ENCODE measurements around the gene NRXN3.

The NRXN3 gene

DNA sequence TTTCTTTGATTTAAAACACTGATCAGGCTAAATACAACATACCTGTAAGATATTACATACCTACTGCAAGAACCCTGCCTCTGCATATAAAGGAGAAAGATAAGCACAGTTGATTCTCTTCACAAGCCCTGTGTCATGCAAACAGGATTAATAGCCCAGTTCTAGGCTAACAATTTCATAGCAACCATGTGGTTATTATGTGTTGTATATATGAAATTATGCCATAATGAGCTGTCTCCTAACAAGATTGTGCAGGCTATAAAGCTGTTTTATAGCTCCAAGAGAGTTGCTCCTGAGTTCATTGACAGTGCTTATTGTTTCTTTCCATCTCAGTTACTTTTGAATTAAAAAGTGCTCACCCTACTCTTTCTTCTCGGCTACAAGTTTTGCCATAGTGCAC, 1431.9 kb downstream of the NRXN3 start:
- Histone ChIP-seq H3K27me3 (ENCODE audit: control insufficient read depth in 5 of 5, insufficient read depth in 4 of 5, low read length in 5 of 5) (no peaks in the 10 kb centered on the region), H3K9me3 (ENCODE audit: control insufficient read depth in 5 of 5, low read length in 5 of 5) (no peaks in the 10 kb centered on the region), H3K9ac (ENCODE audit: low read length in 5 of 5) (no peak overlapping the region)

DNA sequence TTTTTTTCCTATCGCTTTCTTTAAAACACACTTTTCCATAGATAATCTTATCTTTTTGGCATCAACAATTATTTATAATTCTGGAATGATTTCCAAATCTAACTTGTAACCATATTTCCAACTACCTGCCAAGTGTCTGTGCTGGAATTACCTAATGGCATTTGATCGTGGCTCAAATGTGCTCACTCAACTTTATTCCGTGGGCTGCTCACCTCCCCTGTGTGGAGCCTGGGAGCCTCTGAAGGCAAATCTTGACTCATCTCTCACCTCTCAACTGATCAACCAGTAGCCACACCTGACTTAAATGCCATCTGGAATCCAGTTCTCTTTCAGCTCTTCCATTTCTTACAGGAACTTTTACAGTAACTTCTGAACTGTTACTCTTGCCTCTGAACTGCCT, 1432.6 kb downstream of the NRXN3 start:
- Histone ChIP-seq H3K4me3 (ENCODE audit: low read depth in 1 of 5, low read length in 5 of 5) (no peak overlapping the region), H3K9ac (ENCODE audit: low read length in 5 of 5) (no peak overlapping the region), H3K9me3 (ENCODE audit: control insufficient read depth in 5 of 5, low read length in 5 of 5) (no peaks in the 10 kb centered on the region), H3K36me3 (ENCODE audit: control insufficient read depth in 5 of 5, insufficient read depth in 5 of 5, low read length in 5 of 5) (no peaks in the 10 kb centered on the region), H3K4me1 (ENCODE audit: control insufficient read depth in 5 of 5, insufficient read depth in 5 of 5, low read length in 5 of 5) (peaks cover 0 to 15% (median 5%) of the 10 kb centered on the region in 5 donors), H3K27ac (ENCODE audit: low read depth, low read length) (no peak overlapping the region), H3K27me3 (ENCODE audit: control insufficient read depth in 5 of 5, insufficient read depth in 4 of 5, low read length in 5 of 5) (no peaks in the 10 kb centered on the region)

More for the DNA sequence above, 1431.9 kb downstream of the NRXN3 start:
- peaks cover 0 to 20% (median 5%) of the 10 kb centered on the region in 5 donors for H3K4me1 ChIP-seq (ENCODE audit: control insufficient read depth in 5 of 5, insufficient read depth in 5 of 5, low read length in 5 of 5)
- no peaks in the 10 kb centered on the region for H3K36me3 ChIP-seq (ENCODE audit: control insufficient read depth in 5 of 5, insufficient read depth in 5 of 5, low read length in 5 of 5)
- H3K4me3 ChIP-seq (ENCODE audit: low read depth in 1 of 5, low read length in 5 of 5) = no peak overlapping the region
- H3K27ac ChIP-seq (ENCODE audit: low read depth, low read length) = no peak overlapping the region

GRCh38 chr14:79605849-79606248, 1435.7 kb downstream of the NRXN3 start:
- Histone ChIP-seq H3K27ac (ENCODE audit: low read depth, low read length) (no peak overlapping the region), H3K36me3 (ENCODE audit: control insufficient read depth in 5 of 5, insufficient read depth in 5 of 5, low read length in 5 of 5) (no peaks in the 10 kb centered on the region), H3K9ac (ENCODE audit: low read length in 5 of 5) (no peak overlapping the region), H3K4me1 (ENCODE audit: control insufficient read depth in 5 of 5, insufficient read depth in 5 of 5, low read length in 5 of 5) (peaks cover 0 to 7% (median 0%) of the 10 kb centered on the region in 5 donors), H3K27me3 (ENCODE audit: control insufficient read depth in 5 of 5, insufficient read depth in 4 of 5, low read length in 5 of 5) (no peaks in the 10 kb centered on the region), H3K4me3 (ENCODE audit: low read depth in 1 of 5, low read length in 5 of 5) (no peak overlapping the region), H3K9me3 (ENCODE audit: control insufficient read depth in 5 of 5, low read length in 5 of 5) (no peaks in the 10 kb centered on the region)

DNA sequence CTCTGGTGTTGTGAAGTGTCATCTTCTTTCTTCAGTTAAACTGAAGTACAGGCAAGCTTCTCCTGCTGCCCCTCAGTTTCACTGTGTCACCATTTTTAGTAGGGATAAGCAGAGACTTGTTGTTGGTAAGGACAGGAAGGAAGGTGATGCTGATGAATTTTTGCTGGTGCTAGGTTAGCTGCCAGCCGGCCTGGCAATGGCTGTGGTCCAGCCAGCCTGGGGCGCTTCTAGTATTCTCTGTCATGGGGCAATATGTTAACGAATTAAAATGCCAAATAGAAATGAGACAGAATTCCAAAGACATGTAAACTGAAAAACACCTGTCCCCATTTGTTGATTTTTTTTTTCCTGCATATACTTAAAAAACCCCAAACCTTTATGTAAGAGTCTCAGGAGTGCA, 1438.3 kb downstream of the NRXN3 start:
- H3K4me3 ChIP-seq (ENCODE audit: low read depth in 1 of 5, low read length in 5 of 5) = no peak overlapping the region
- no peak overlapping the region for H3K9ac ChIP-seq (ENCODE audit: low read length in 5 of 5)
- no peaks in the 10 kb centered on the region for H3K27me3 ChIP-seq (ENCODE audit: control insufficient read depth in 5 of 5, insufficient read depth in 4 of 5, low read length in 5 of 5)
- H3K4me1 ChIP-seq (ENCODE audit: control insufficient read depth in 5 of 5, insufficient read depth in 5 of 5, low read length in 5 of 5) = peaks cover 0 to 7% (median 0%) of the 10 kb centered on the region in 5 donors
- no peaks in the 10 kb centered on the region for H3K36me3 ChIP-seq (ENCODE audit: control insufficient read depth in 5 of 5, insufficient read depth in 5 of 5, low read length in 5 of 5)
- H3K27ac ChIP-seq (ENCODE audit: low read depth, low read length) = no peak overlapping the region
- no peaks in the 10 kb centered on the region for H3K9me3 ChIP-seq (ENCODE audit: control insufficient read depth in 5 of 5, low read length in 5 of 5)

DNA sequence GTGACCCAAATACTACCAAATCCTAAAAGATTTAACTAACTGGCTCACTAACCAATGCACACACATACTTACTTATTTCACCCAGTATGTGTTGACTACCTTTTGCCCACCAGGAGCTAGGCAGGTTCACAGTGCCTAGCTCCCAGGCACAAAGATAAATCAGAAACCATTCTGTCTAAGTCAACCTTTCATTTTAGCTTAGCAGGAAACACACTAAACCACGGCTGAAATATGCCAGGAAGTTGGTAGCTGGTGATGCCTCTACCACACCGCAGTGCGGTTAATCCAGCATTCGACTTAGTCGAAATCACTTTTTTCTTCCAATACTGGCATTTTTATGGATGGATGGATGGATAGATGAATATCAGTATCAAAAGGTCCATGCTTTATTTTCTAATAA, 1443.5 kb downstream of the NRXN3 start:
- Histone ChIP-seq H3K27ac (ENCODE audit: low read depth, low read length) (no peak overlapping the region), H3K9ac (ENCODE audit: low read length in 5 of 5) (no peak overlapping the region), H3K4me1 (ENCODE audit: control insufficient read depth in 5 of 5, insufficient read depth in 5 of 5, low read length in 5 of 5) (no peaks in the 10 kb centered on the region), H3K27me3 (ENCODE audit: control insufficient read depth in 5 of 5, insufficient read depth in 4 of 5, low read length in 5 of 5) (no peaks in the 10 kb centered on the region), H3K4me3 (ENCODE audit: low read depth in 1 of 5, low read length in 5 of 5) (no peak overlapping the region), H3K36me3 (ENCODE audit: control insufficient read depth in 5 of 5, insufficient read depth in 5 of 5, low read length in 5 of 5) (no peaks in the 10 kb centered on the region), H3K9me3 (ENCODE audit: control insufficient read depth in 5 of 5, low read length in 5 of 5) (peaks cover 0 to 2% (median 0%) of the 10 kb centered on the region in 5 donors)

DNA sequence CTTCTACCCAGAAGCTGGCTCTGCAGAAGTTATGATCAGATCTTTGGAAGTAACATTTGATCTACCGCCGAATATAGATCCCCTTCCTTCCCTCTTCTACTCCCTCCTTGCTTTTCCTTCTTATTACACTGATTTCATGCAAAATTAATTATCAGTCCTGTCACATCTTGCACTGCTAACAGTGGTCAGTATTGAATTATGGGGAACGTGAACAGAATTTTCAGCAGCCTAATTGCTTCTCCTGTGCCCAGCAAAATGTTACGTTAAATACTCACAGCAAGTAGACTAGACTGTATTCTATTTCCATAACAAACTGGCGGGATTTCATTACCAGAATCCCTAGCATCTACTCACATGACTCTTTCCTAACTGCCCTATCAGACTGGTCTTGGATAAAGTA, 1444.3 kb downstream of the NRXN3 start:
- Histone ChIP-seq H3K4me1 (ENCODE audit: control insufficient read depth in 5 of 5, insufficient read depth in 5 of 5, low read length in 5 of 5) (no peaks in the 10 kb centered on the region), H3K9me3 (ENCODE audit: control insufficient read depth in 5 of 5, low read length in 5 of 5) (peaks cover 0 to 2% (median 0%) of the 10 kb centered on the region in 5 donors), H3K27ac (ENCODE audit: low read depth, low read length) (no peak overlapping the region), H3K27me3 (ENCODE audit: control insufficient read depth in 5 of 5, insufficient read depth in 4 of 5, low read length in 5 of 5) (no peaks in the 10 kb centered on the region), H3K4me3 (ENCODE audit: low read depth in 1 of 5, low read length in 5 of 5) (no peak overlapping the region), H3K36me3 (ENCODE audit: control insufficient read depth in 5 of 5, insufficient read depth in 5 of 5, low read length in 5 of 5) (no peaks in the 10 kb centered on the region), H3K9ac (ENCODE audit: low read length in 5 of 5) (no peak overlapping the region)

- Histone ChIP-seq H3K4me1 (ENCODE audit: control insufficient read depth in 5 of 5, insufficient read depth in 5 of 5, low read length in 5 of 5) (no peaks in the 10 kb centered on the region), H3K4me3 (ENCODE audit: low read depth in 1 of 5, low read length in 5 of 5) (no peak overlapping the region), H3K27ac (ENCODE audit: low read depth, low read length) (no peak overlapping the region), H3K27me3 (ENCODE audit: control insufficient read depth in 5 of 5, insufficient read depth in 4 of 5, low read length in 5 of 5) (no peaks in the 10 kb centered on the region), H3K36me3 (ENCODE audit: control insufficient read depth in 5 of 5, insufficient read depth in 5 of 5, low read length in 5 of 5) (no peaks in the 10 kb centered on the region), H3K9ac (ENCODE audit: low read length in 5 of 5) (no peak overlapping the region), H3K9me3 (ENCODE audit: control insufficient read depth in 5 of 5, low read length in 5 of 5) (no peaks in the 10 kb centered on the region)
Measured at GRCh38 chr14:79627058-79627457, 1456.9 kb downstream of the NRXN3 start.

- Histone ChIP-seq H3K36me3 (ENCODE audit: control insufficient read depth in 5 of 5, insufficient read depth in 5 of 5, low read length in 5 of 5) (no peaks in the 10 kb centered on the region), H3K4me3 (ENCODE audit: low read depth in 1 of 5, low read length in 5 of 5) (no peak overlapping the region), H3K9me3 (ENCODE audit: control insufficient read depth in 5 of 5, low read length in 5 of 5) (no peaks in the 10 kb centered on the region), H3K9ac (ENCODE audit: low read length in 5 of 5) (no peak overlapping the region), H3K27me3 (ENCODE audit: control insufficient read depth in 5 of 5, insufficient read depth in 4 of 5, low read length in 5 of 5) (no peaks in the 10 kb centered on the region), H3K27ac (ENCODE audit: low read depth, low read length) (no peak overlapping the region), H3K4me1 (ENCODE audit: control insufficient read depth in 5 of 5, insufficient read depth in 5 of 5, low read length in 5 of 5) (no peaks in the 10 kb centered on the region)
Measured at GRCh38 chr14:79629411-79630287, 1459.5 kb downstream of the NRXN3 start.

- Histone ChIP-seq H3K9ac (ENCODE audit: low read length in 5 of 5) (no peak overlapping the region), H3K4me3 (ENCODE audit: low read depth in 1 of 5, low read length in 5 of 5) (no peak overlapping the region), H3K36me3 (ENCODE audit: control insufficient read depth in 5 of 5, insufficient read depth in 5 of 5, low read length in 5 of 5) (no peaks in the 10 kb centered on the region), H3K27me3 (ENCODE audit: control insufficient read depth in 5 of 5, insufficient read depth in 4 of 5, low read length in 5 of 5) (no peaks in the 10 kb centered on the region), H3K9me3 (ENCODE audit: control insufficient read depth in 5 of 5, low read length in 5 of 5) (no peaks in the 10 kb centered on the region), H3K27ac (ENCODE audit: low read depth, low read length) (no peak overlapping the region), H3K4me1 (ENCODE audit: control insufficient read depth in 5 of 5, insufficient read depth in 5 of 5, low read length in 5 of 5) (no peaks in the 10 kb centered on the region)
Measured at GRCh38 chr14:79630288-79630960, 1460.3 kb downstream of the NRXN3 start.

GRCh38 chr14:79631276-79631675, 1461.1 kb downstream of the NRXN3 start:
- no peak overlapping the region for H3K9ac ChIP-seq (ENCODE audit: low read length in 5 of 5)
- H3K9me3 ChIP-seq (ENCODE audit: control insufficient read depth in 5 of 5, low read length in 5 of 5) = no peaks in the 10 kb centered on the region
- no peak overlapping the region for H3K4me3 ChIP-seq (ENCODE audit: low read depth in 1 of 5, low read length in 5 of 5)
- no peaks in the 10 kb centered on the region for H3K4me1 ChIP-seq (ENCODE audit: control insufficient read depth in 5 of 5, insufficient read depth in 5 of 5, low read length in 5 of 5)
- no peaks in the 10 kb centered on the region for H3K27me3 ChIP-seq (ENCODE audit: control insufficient read depth in 5 of 5, insufficient read depth in 4 of 5, low read length in 5 of 5)
- H3K27ac ChIP-seq (ENCODE audit: low read depth, low read length) = no peak overlapping the region
- no peaks in the 10 kb centered on the region for H3K36me3 ChIP-seq (ENCODE audit: control insufficient read depth in 5 of 5, insufficient read depth in 5 of 5, low read length in 5 of 5)
